ENCODE results near the gene UNC13A.

UNC13A gene

GRCh38 chr19:17676295-17676694, 11.9 kb downstream of the UNC13A start:
- Histone ChIP-seq H3K4me2 (ENCODE audit: low read depth, low read length, poor library complexity, severe bottlenecking) (no peak overlapping the region), H3K9me3 (ENCODE audit: insufficient read depth, low read depth, low read length) (no peaks in the 10 kb centered on the region)
- TF ChIP-seq, protein P1, sequence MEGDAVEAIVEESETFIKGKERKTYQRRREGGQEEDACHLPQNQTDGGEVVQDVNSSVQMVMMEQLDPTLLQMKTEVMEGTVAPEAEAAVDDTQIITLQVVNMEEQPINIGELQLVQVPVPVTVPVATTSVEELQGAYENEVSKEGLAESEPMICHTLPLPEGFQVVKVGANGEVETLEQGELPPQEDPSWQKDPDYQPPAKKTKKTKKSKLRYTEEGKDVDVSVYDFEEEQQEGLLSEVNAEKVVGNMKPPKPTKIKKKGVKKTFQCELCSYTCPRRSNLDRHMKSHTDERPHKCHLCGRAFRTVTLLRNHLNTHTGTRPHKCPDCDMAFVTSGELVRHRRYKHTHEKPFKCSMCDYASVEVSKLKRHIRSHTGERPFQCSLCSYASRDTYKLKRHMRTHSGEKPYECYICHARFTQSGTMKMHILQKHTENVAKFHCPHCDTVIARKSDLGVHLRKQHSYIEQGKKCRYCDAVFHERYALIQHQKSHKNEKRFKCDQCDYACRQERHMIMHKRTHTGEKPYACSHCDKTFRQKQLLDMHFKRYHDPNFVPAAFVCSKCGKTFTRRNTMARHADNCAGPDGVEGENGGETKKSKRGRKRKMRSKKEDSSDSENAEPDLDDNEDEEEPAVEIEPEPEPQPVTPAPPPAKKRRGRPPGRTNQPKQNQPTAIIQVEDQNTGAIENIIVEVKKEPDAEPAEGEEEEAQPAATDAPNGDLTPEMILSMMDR (conservative IDR thresholded peaks at IDR 0.05; ENCODE audit: low read length): no peak
- TF ChIP-seq EZH2phosphoT487 (IDR thresholded peaks at IDR 0.05; ENCODE audit: borderline replicate concordance): no peak

DNA sequence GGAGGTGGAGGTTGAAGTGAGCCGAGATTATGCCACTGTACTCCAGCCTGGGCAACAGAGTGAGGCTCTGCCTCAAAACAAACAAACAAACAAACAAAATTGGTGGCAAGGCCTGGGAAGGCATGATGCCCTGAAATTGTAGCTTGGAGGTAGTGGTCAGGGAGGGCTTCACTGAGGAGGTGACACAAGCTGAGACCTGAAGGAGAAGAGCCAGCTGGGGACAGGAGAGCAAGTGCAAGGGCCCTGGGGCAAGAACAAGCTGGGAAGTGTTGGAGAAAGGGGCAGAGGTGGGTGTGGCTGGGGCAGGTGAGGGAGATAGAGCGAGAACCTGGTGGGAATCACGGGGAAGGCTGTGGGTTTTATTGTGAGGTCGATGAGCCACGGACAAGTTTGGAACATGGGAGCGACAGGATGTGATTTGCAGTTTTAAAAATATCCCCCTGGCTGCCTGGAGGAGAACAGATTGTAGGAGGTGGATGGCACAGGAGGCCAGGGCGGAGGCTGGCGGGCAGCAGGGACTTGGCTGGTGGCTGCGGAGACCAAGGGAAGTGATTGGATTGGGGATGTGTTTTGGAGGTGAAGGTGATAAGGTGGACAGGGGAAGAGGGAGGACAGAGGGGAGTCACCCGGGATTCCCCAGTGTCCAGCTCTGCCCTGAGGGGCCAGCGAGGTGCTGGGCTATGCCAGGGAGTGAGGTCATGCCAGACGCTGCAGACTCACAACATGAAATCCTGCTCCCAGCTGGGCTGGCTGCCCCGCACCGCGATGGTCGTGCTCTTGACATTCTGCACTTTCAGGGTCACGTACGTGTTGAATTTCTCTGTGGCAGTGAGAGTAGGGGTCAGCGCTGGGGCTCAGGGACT, 14.0 kb downstream of the UNC13A start:
- no peaks in the 10 kb centered on the region for H3K9me2 ChIP-seq (replicated peaks; ENCODE audit: low read depth, low read length)
- H3K9ac ChIP-seq (ENCODE audit: low read depth, low read length, poor library complexity, severe bottlenecking): no peak overlapping the region
- no peak overlapping the region for H3K4me2 ChIP-seq (ENCODE audit: low read depth, low read length, poor library complexity, severe bottlenecking)
- H3K9me3 ChIP-seq (ENCODE audit: insufficient read depth, low read depth, low read length): no peaks in the 10 kb centered on the region
- no peaks in the 10 kb centered on the region for H3F3A ChIP-seq (ENCODE audit: low read depth)
- no peaks in the 10 kb centered on the region for H4K20me1 ChIP-seq (ENCODE audit: insufficient read depth, low read length, poor library complexity, severe bottlenecking)
- no peaks in the 10 kb centered on the region for H3K4me1 ChIP-seq (ENCODE audit: insufficient read depth, low read length, poor library complexity, severe bottlenecking)
- TF ChIP-seq, protein P1 (conservative IDR thresholded peaks at IDR 0.05; ENCODE audit: low read length): no peak
- TF ChIP-seq EZH2phosphoT487 (IDR thresholded peaks at IDR 0.05; ENCODE audit: borderline replicate concordance): no peak
- H2AFZ ChIP-seq (ENCODE audit: low read length): no peak overlapping the region
- no peaks in the 10 kb centered on the region for H3K79me2 ChIP-seq (ENCODE audit: insufficient read depth, low read length)
- no peaks in the 10 kb centered on the region for H3K27me3 ChIP-seq (ENCODE audit: insufficient read depth, low read length, poor library complexity, severe bottlenecking)
- no peak overlapping the region for H3K4me3 ChIP-seq (ENCODE audit: low read length, poor library complexity, severe bottlenecking)
- no peaks in the 10 kb centered on the region for H3K36me3 ChIP-seq (ENCODE audit: insufficient read depth, low read length)

More at GRCh38 chr19:17676295-17676694, 11.9 kb downstream of the UNC13A start:
- Histone ChIP-seq H3K9me2 (replicated peaks; ENCODE audit: low read depth, low read length) (no peaks in the 10 kb centered on the region), H3F3A (ENCODE audit: low read depth) (no peaks in the 10 kb centered on the region), H3K9ac (ENCODE audit: low read depth, low read length, poor library complexity, severe bottlenecking) (no peak overlapping the region), H3K79me2 (ENCODE audit: insufficient read depth, low read length) (no peaks in the 10 kb centered on the region), H2AFZ (ENCODE audit: low read length) (no peak overlapping the region), H3K27me3 (ENCODE audit: insufficient read depth, low read length, poor library complexity, severe bottlenecking) (no peaks in the 10 kb centered on the region), H3K4me3 (ENCODE audit: low read length, poor library complexity, severe bottlenecking) (no peak overlapping the region), H4K20me1 (ENCODE audit: insufficient read depth, low read length, poor library complexity, severe bottlenecking) (no peaks in the 10 kb centered on the region), H3K4me1 (ENCODE audit: insufficient read depth, low read length, poor library complexity, severe bottlenecking) (no peaks in the 10 kb centered on the region), H3K36me3 (ENCODE audit: insufficient read depth, low read length) (no peaks in the 10 kb centered on the region)

GRCh38 chr19:17671906-17672305, 16.2 kb downstream of the UNC13A start:
- no peak overlapping the region for H3K9ac ChIP-seq (ENCODE audit: low read depth, low read length, poor library complexity, severe bottlenecking)
- H3K79me2 ChIP-seq (ENCODE audit: insufficient read depth, low read length): no peaks in the 10 kb centered on the region
- TF ChIP-seq, protein P1 (conservative IDR thresholded peaks at IDR 0.05; ENCODE audit: low read length): no peak
- no peak for TF ChIP-seq EZH2phosphoT487 (IDR thresholded peaks at IDR 0.05; ENCODE audit: borderline replicate concordance)
- H2AFZ ChIP-seq (ENCODE audit: low read length): no peak overlapping the region
- no peak overlapping the region for H3K4me3 ChIP-seq (ENCODE audit: low read length, poor library complexity, severe bottlenecking)
- no peaks in the 10 kb centered on the region for H3K36me3 ChIP-seq (ENCODE audit: insufficient read depth, low read length)
- H3K4me2 ChIP-seq (ENCODE audit: low read depth, low read length, poor library complexity, severe bottlenecking): no peak overlapping the region
- H4K20me1 ChIP-seq (ENCODE audit: insufficient read depth, low read length, poor library complexity, severe bottlenecking): no peaks in the 10 kb centered on the region
- H3K27me3 ChIP-seq (ENCODE audit: insufficient read depth, low read length, poor library complexity, severe bottlenecking): no peaks in the 10 kb centered on the region
- no peaks in the 10 kb centered on the region for H3K9me2 ChIP-seq (replicated peaks; ENCODE audit: low read depth, low read length)
- H3K4me1 ChIP-seq (ENCODE audit: insufficient read depth, low read length, poor library complexity, severe bottlenecking): no peaks in the 10 kb centered on the region
- H3F3A ChIP-seq (ENCODE audit: low read depth): no peaks in the 10 kb centered on the region
- no peaks in the 10 kb centered on the region for H3K9me3 ChIP-seq (ENCODE audit: insufficient read depth, low read depth, low read length)
